CD4-positive, alpha-beta T cell treated with Interleukin-6 for 4 hours (primary cell): ENCODE measurements around the gene CENPP.

Experiments
- DNase-seq: peaks from one replicate; pipeline ENCODE4 v3.0.0-alpha.2; 2020; ENCODE audit warnings: mixed read lengths

The CENPP gene

GRCh38 chr9:92513349-92513748, 187.6 kb downstream of the CENPP start:
- DNase-seq, result no peak

GRCh38 chr9:92514635-92515034, 188.9 kb downstream of the CENPP start:
- DNase-seq, result no peak

- no peak for DNase-seq
Observed at GRCh38 chr9:92516521-92516920, 190.8 kb downstream of the CENPP start.

- DNase-seq, result no peak
Observed at GRCh38 chr9:92517046-92517445, 191.3 kb downstream of the CENPP start.

- DNase-seq, result no peak
Observed at GRCh38 chr9:92518199-92518598, 192.4 kb downstream of the CENPP start.

GRCh38 chr9:92520837-92521236, 195.1 kb downstream of the CENPP start:
- no peak for DNase-seq

GRCh38 chr9:92522983-92523970, 197.5 kb downstream of the CENPP start:
- DNase-seq, result no peak

- DNase-seq, result no peak
Observed at GRCh38 chr9:92524881-92525280, 199.1 kb downstream of the CENPP start.

- DNase-seq, result no peak
Observed at GRCh38 chr9:92525306-92525705, 199.6 kb downstream of the CENPP start.

- no peak for DNase-seq
Observed at GRCh38 chr9:92527291-92527828, 201.6 kb downstream of the CENPP start.

- no peak for DNase-seq
Observed at GRCh38 chr9:92527832-92528521, 202.2 kb downstream of the CENPP start.

- DNase-seq, result no peak
Observed at GRCh38 chr9:92528522-92528849, 202.7 kb downstream of the CENPP start.

GRCh38 chr9:92529124-92529523, 203.4 kb downstream of the CENPP start:
- no peak for DNase-seq

GRCh38 chr9:92530893-92531292, 205.1 kb downstream of the CENPP start:
- DNase-seq, result no peak

- DNase-seq, result no peak
Observed at GRCh38 chr9:92534204-92534603, 208.5 kb downstream of the CENPP start.

- no peak for DNase-seq
Observed at GRCh38 chr9:92534674-92535073, 208.9 kb downstream of the CENPP start.

- DNase-seq, result no peak
Observed at GRCh38 chr9:92535940-92536850, 210.4 kb downstream of the CENPP start, which contains the start of gene ECM2. Gene ECM2, minus strand, starts transcription at chr9:92535990. Its CDS starts 13,124 bp downstream, at chr9:92522866.

- no peak for DNase-seq
Observed at GRCh38 chr9:92538541-92538940, 212.8 kb downstream of the CENPP start.

GRCh38 chr9:92543972-92544371, 218.2 kb downstream of the CENPP start:
- DNase-seq, result no peak

- no peak for DNase-seq
Observed at GRCh38 chr9:92545002-92545510, 219.3 kb downstream of the CENPP start.

- no peak for DNase-seq
Observed at GRCh38 chr9:92547356-92547755, 221.6 kb downstream of the CENPP start.

GRCh38 chr9:92550765-92551164, 225.0 kb downstream of the CENPP start:
- DNase-seq, result no peak
